ENCODE results near the gene ST3GAL2.

DNA sequence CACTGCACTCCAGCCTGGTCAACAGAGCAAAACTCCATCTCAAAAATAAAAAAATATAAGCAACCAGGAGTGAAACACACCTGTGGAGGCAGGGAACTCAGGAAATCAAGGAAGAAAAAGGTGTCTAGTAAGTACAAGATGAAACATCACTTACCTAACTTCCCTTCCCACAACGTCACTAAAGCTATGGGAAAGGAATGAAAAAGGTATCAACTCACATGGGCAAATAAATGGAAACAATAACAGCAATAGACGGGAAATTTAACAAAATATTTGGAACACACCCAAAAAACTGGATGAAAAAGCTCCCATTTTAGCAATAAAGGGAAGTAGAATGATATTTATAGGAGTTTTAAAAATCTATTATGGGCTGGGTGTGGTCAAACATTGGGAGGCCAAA, 61.1 kb downstream of the ST3GAL2 start:
- TF ChIP-seq POLR2AphosphoS5 (IDR thresholded peaks at IDR 0.05; ENCODE audit: low read depth, low read length): no peak
- TF ChIP-seq POLR2A (IDR thresholded peaks at IDR 0.05; ENCODE audit: low read depth, low read length): no peak
